ENCODE results near the gene YPEL2.

GRCh38 chr17:59400858-59401257 lies 69.4 kb downstream of the YPEL2 start:
- TF ChIP-seq CTCF (IDR thresholded peaks at IDR 0.05; ENCODE audit: insufficient read depth, low read length, poor library complexity, severe bottlenecking) = no peak
- TF ChIP-seq EZH2phosphoT487 (conservative IDR thresholded peaks at IDR 0.05; ENCODE audit: low read length) = no peak

All from SU-DHL-6 (cell line).